A549 treated with Hydrocortisone at 1 μM for 4 hours (cell line): ENCODE measurements around the gene TTK. TPM values are rescaled to one million over a fixed set of nuclear protein-coding genes. Genes with fewer than 3 reads are reported as not detected.

ENCODE experiments used
- total RNA-seq: library from RNA; stranded (reverse); fragments of 200-300 nt; extraction: Qiagen RNA extraction; gene quantifications from 5 replicates; pipeline ENCODE4 v1.2.3, GENCODE V29; 2022

TTK gene
- total RNA-seq = 15.9 to 23.6 TPM (median 18.1 TPM) in 5 replicates

GRCh38 chr6:80004173-80005072 is at the start of gene TTK:
TSS of gene TTK (plus strand) at chr6:80004649. CDS start at chr6:80005844, 1,195 bp downstream.

Other genes starting within 250 kb of the TTK start
- gene ELOVL4, start 57.1 kb upstream of the TTK start, total RNA-seq = 1.4 to 2.1 TPM (median 1.5 TPM) in 5 replicates
- 4.6 to 7.9 TPM (median 6.4 TPM) in 5 replicates for gene BCKDHB, start 102.0 kb downstream of the TTK start, total RNA-seq